GM19328 (cell line): Measurements from ENCODE around the gene MYH11.
A peak's percentile ranks its signal among the peaks of the same experiment; 100 is the strongest.

Experiments
- ATAC-seq: cut with Tn5 transposase; IDR thresholded peaks from one replicate; pipeline ENCODE4 v1.9.1; 2021; ENCODE audit warnings: mild to moderate bottlenecking, moderate library complexity; ENCODE audit not compliant: unreplicated experiment

The MYH11 gene

DNA sequence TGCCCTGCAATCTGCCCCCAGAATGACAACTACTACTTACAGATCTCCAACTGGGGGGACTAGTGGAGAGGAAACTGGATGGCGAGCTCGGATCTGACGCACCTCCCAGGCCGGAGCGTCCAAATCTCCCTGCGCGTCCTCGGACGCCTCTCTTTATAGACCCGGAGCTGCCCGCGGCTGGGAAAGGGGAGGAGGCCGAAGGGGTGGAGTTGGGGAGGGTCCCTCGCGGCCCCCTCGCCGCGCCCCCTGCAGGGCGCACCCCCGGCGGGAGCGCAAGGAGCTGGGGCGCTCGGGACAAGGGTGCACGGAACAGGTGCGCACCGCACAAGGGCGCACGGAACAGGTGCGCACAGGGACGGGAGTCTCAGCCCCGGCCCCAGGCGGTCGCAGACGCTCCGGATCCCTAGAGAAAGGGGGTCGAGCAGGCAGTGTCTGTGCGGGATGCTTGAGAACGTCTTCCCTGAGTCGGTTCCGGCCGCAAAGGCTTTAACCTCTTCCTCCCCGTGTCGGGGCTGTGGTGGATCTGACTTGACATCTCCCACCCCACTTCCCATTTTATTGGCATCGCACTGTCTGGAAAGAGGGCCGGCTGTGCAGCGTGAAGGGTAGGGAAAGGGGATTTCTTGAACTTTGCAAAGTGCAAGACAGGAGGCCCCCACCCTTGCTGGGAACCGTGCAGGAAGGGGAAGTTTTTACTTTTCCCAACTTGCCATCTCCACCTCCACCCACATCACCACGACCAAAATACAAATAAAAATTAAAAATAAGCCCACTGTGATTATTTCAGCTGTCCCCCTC lies at the start of gene MYH11:
MYH11 (minus strand) TSS at position 128 of the 798 bp plus-strand sequence. CDS start 18,776 bp downstream, outside the sequence.
- no peak for ATAC-seq

DNA sequence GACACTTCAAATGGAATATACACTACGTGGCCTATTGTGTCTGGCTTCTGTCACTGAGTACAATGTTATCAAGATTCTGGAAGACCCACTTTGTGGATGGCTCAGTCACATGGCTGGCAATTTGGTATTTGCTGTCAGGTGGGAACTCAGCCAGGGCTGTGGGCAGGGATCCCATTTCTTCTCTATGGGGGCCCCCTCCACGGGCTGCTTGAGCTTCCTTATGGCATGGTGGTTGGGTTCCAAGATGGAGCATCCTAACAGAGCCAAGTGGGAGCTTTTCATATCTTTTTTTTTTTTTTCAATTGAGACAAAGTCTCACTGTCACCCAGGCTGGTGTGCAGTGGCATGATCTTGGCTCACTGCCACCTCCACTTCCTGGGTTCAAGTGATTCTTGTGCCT lies 49.6 kb upstream of the MYH11 start:
- no peak for ATAC-seq

DNA sequence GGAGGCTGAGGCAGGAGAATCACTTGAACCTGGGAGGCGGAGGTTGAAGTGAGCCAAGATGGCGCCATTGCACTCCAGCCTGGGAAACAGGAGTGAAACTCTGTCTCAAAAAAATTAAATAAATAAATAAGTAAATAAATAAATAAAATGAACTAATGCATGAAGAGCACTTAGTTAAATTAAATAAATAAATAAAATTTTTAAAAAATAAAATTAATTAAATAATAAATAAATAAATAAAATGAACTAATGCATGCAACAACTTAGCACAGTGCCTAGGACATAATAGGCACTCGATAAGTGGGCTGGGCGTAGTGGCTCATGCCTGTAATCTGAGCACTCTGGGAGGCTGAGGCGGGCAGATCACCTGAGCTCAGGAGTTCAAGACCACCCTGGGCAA lies 47.1 kb upstream of the MYH11 start:
- no peak for ATAC-seq

DNA sequence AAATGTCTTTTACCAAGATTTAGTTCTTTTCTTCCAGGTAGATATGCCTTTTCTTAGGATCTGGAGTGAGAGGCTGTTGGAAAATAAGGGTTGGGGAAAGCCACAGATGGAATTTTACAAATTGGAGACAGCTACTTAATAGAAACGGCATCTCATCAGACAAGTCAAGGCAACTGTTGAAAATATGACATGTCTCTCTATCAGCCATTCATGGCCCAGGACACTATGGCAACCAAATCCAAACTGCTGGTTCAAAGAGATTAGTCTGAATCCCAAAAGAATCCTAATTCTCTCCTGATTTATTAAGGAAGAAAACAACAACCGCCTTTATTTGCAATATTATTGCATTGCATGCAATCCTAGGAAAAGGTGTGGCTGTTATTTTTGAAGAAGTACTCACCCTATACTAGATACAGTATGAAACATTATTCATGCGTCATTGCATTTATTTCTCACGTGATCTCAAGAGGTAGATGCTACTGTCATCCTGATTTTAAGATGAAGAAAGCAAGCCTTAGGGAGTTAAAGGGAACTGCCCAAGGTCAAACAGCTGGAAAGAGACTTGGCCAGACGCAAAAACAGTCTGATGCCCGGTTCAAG lies 44.2 kb upstream of the MYH11 start:
- no peak for ATAC-seq

GRCh38 chr16:15900357-15900756 lies 43.5 kb upstream of the MYH11 start:
- ATAC-seq: no peak

GRCh38 chr16:15899538-15900100 lies 42.8 kb upstream of the MYH11 start:
- no peak for ATAC-seq

DNA sequence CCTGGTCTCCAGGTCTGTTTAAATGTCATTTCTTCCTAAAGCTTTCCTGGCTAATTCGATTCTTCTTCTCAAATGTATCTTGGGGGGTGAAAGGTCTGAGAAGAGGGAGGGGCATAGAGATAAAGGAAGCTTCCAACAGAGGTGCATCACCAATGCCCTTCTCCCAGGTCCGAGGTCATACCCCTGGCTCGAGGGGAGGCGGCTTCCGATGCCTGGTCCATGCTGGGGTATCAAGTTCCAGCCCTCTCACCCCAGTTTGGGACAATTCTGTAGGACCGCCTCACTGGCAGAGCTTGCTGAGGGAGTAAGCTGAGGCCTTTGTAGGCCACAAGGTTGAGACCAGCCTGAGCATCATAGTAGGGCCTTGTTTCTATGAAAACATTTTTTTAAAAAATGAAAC lies 41.8 kb upstream of the MYH11 start:
- no peak for ATAC-seq

GRCh38 chr16:15897834-15898254 lies 41.0 kb upstream of the MYH11 start:
- ATAC-seq: no peak

DNA sequence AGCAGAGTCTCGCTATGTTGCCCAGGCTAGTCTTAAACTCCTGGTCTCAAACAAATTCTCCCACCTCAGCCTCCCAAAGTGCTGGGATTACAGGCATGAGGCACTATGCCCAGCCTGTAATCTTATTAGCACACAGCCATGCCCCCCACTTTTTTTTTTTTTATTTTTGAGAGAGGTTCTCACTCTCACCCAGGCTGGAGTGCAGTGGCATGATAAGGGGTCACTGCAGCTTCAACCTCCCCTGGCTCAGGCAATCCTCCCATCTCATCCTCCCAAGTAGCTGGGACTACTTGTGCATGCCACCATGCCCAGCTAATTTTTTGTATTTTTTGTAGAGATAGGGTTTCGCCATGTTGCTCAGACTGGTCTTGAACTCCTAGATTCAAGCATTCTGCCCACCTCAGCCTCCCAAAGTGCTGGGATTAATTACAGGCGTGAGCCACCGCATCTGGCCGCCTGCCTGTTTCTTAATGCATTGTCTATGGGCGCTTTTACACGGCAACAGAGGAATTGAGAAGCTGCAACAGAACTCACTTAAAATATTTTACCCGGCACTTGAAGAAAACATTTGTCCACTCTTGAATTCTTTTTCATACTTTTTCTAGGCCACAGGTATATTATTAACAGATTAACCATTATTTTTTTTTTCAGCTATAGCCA lies 40.4 kb upstream of the MYH11 start:
- no peak for ATAC-seq

- no peak for ATAC-seq
These were observed 37.9 kb upstream of the MYH11 start for GRCh38 chr16:15894571-15895374.

- ATAC-seq: no peak
These were observed 34.7 kb upstream of the MYH11 start for GRCh38 chr16:15891508-15891907.

DNA sequence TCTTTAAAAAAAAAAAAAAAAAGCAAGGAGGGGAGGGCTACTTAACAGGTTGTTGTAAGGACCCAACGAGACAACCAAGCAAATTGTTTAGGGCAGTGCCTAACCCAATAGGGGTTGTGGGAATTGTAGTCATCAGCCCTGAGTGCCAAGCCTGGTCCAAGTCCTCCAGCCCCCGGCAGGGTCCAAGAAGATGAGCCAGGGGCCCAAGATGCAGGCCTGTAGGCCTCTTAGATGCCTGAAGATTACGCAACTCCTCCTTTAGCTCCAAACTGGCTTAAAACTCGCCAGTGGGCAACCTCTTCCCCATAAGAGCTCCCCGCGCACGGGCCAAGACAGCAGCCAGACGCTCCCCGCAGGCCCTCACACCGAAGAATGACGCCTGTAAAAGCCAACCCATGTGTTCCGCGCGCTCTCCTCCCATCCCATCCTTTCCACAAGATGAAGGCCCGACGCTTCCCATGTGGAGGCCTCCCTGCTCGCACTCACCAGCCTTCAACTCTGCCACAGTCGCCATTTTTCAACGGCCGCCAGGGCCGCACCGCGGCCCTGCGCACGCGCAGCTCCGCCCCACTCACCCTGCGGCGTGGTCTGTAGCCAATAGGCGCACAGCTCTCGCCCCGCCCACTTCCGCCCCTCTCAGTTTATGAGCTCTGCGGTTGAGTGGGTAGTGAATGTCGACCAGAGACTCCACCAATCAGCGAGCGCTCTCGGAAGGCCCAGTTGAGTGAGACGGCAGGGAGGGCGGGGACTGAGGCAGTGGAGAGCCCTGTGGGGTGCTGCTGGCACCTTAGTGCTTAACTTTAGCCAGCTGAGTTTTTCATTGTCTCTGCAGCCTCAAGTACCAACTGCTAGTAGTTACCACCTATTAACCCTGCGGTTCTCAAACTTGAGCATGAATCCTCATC lies 31.5 kb upstream of the MYH11 start, which contains the start of gene CEP20:
CEP20 (minus strand) TSS at position 532 of the 905 bp plus-strand sequence; CDS start at position 514, 18 bp downstream.
- peak; percentile 94 for ATAC-seq

GRCh38 chr16:15887283-15887682 lies 30.5 kb upstream of the MYH11 start:
- ATAC-seq: no peak

- ATAC-seq: no peak
These were observed 29.2 kb upstream of the MYH11 start for GRCh38 chr16:15886078-15886477.

DNA sequence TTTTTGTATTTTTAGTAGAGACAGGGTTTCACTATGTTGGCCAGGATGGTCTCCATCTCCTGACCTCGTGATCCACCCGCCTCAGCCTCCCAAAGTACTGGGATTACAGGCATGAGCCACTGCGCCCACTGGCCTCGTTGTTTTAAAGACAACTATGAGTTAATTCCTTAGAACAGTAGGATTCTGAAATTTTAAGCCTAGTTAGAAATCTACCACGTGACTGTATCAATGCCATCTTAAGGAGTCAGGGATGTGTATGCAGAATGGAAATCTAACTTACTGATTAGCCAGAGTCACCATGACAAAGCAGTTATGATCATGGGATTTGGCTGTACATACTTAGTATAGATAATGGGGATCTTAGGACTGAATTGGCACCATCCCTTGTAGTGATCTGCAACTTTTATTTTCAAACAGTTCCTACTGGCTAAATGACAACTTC lies 28.8 kb upstream of the MYH11 start:
- ATAC-seq: no peak

- no peak for ATAC-seq
These were observed 25.7 kb upstream of the MYH11 start for GRCh38 chr16:15882563-15882962.

DNA sequence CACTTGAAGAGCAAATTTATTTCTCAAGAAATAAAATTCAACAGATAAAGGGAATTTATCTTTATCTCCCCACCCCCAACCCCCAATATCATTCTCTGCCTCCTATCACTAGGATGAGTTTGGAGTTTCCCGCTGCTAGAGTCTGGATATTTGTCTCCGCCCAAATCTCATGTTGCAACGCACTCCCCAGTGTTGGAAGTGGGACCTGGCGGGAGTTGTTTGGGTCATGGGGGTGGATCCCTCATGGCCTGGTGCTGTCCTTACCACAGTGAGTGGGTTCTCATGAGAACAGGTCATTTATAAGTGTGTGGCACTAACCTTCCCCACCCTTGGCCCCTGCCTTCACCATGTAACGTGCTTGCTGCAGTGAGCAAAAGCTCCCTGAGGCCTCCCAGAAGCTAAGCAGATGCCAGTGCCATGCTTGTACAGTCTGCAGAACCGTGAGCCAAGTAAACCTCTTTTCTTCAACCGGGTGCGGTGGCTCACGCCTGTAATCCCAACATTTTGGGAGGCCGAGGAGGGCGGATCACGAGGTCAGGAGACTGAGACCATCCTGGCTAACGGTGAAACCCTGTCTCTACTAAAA lies 25.1 kb upstream of the MYH11 start:
- ATAC-seq: no peak

DNA sequence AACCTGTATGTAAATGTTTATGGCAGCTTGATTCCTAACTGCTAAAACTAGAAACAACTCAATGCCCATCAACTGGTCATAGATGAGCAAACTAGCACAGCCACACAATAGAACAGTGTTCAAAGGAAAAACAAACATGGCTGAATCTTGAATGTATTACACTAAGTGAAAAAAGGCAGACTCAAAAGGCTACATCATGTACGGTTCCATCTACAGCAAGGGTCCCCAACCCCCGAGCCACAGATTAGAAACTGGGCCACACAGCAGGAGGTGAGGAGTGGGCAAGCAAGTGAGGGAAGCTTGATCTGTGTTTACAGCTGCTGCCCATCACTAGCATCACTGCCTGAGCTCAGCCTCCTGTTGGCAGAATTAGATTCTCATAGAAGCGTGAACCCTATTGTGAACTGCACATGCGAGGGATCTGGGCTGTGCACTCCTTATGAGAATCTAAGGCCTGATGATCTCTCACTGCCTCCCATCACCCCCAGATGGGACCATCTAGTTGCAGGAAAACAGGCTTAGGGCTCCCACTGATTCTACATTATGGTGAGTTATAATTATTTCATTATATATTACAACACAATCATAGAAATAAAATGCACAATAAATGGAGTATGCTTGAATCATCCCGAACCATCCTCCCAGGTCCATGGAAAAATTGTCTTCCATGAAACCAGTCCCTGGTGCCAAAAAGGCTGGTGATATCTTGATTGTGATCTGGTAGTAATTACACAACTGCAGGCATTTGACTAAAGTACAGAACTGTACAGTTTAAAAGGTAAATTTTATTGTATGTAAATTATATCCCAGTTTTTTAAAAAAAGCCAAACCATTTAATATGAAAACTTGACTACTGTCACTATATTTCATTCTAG lies 23.8 kb upstream of the MYH11 start:
- ATAC-seq: no peak
